ENCODE results near the gene EXOC4. TPM values are rescaled to one million over a fixed set of nuclear protein-coding genes. Genes with fewer than 3 reads are reported as not detected.
"Not testable (repeated sequence)": the region's sequence is repeated elsewhere in the genome, so short reads cannot be mapped to it uniquely, and the experiment has no call there.

EXOC4 gene
- total RNA-seq, 3 donors from 2014 or later, result 23.9 to 30.4 (median 26.0) TPM

- no peaks in the 10 kb centered on the region for H3K9me3 Mint-ChIP-seq
These were observed 361.4 kb downstream of the EXOC4 start for GRCh38 chr7:133614251-133614650.

DNA sequence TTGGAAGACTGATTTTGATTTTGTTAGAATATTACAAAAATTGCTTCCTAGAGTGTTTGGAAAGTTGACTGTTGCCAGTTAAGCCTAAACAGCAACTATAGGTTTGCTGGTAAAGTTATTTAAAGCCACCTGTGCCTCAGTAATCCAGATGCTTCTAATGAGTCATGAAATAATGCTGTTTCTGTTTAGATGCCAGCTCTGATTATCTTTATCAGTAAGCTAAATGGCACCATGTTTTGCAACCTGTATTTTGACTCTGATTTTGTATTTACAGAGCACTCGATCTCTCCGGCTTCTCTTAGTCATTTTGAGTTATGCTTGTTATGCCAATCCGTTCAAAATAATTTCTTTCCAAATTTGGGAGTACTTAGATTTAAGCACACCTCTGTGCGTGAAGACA, 366.1 kb downstream of the EXOC4 start:
- H3K27me3 Mint-ChIP-seq (ENCODE audit: low read depth), result no peaks in the 10 kb centered on the region
- H3K36me3 Mint-ChIP-seq (ENCODE audit: insufficient read depth), result peaks cover 12% of the 10 kb centered on the region

More at GRCh38 chr7:133614251-133614650, 361.4 kb downstream of the EXOC4 start:
- Mint-ChIP-seq H3K27me3 (ENCODE audit: low read depth) (no peaks in the 10 kb centered on the region), H3K4me1 (ENCODE audit: low read depth) (no peaks in the 10 kb centered on the region), H3K36me3 (ENCODE audit: insufficient read depth) (peaks cover 16% of the 10 kb centered on the region), H3K4me3 (no peak overlapping the region)
- DNase-seq (no peak), ATAC-seq (no peak)

GRCh38 chr7:133619491-133619890, 366.6 kb downstream of the EXOC4 start:
- Mint-ChIP-seq H3K4me1 (ENCODE audit: low read depth) (no peaks in the 10 kb centered on the region), H3K4me3 (no peak overlapping the region), H3K36me3 (ENCODE audit: insufficient read depth) (peaks cover 12% of the 10 kb centered on the region), H3K27me3 (ENCODE audit: low read depth) (no peaks in the 10 kb centered on the region), H3K9me3 (no peaks in the 10 kb centered on the region)
- no peak for ATAC-seq
- DNase-seq, result no peak

More for the DNA sequence above, 366.1 kb downstream of the EXOC4 start:
- Mint-ChIP-seq H3K4me3 (no peak overlapping the region), H3K9me3 (no peaks in the 10 kb centered on the region), H3K4me1 (ENCODE audit: low read depth) (no peaks in the 10 kb centered on the region)
- DNase-seq (no peak), ATAC-seq (no peak)

- no peaks in the 10 kb centered on the region for H3K9me3 Mint-ChIP-seq
- DNase-seq, result no peak
- no peaks in the 10 kb centered on the region for H3K27me3 Mint-ChIP-seq (ENCODE audit: low read depth)
- H3K4me1 Mint-ChIP-seq (ENCODE audit: low read depth), result no peaks in the 10 kb centered on the region
- no peak overlapping the region for H3K4me3 Mint-ChIP-seq
- peaks cover 22% of the 10 kb centered on the region for H3K36me3 Mint-ChIP-seq (ENCODE audit: insufficient read depth)
- ATAC-seq, result no peak
These were observed 370.8 kb downstream of the EXOC4 start for GRCh38 chr7:133623721-133624120.

- no peaks in the 10 kb centered on the region for H3K4me1 Mint-ChIP-seq (ENCODE audit: low read depth)
- H3K4me3 Mint-ChIP-seq, result no peak overlapping the region
- no peaks in the 10 kb centered on the region for H3K9me3 Mint-ChIP-seq
- no peak for ATAC-seq
- no peaks in the 10 kb centered on the region for H3K27me3 Mint-ChIP-seq (ENCODE audit: low read depth)
- DNase-seq, result no peak
- peaks cover 24% of the 10 kb centered on the region for H3K36me3 Mint-ChIP-seq (ENCODE audit: insufficient read depth)
These were observed 372.2 kb downstream of the EXOC4 start for GRCh38 chr7:133625046-133625445.

- Mint-ChIP-seq H3K9me3 (peaks cover 3% of the 10 kb centered on the region), H3K4me3 (no peak overlapping the region), H3K36me3 (ENCODE audit: insufficient read depth) (peaks cover 39% of the 10 kb centered on the region), H3K4me1 (ENCODE audit: low read depth) (no peaks in the 10 kb centered on the region), H3K27me3 (ENCODE audit: low read depth) (no peaks in the 10 kb centered on the region)
- ATAC-seq (no peak), DNase-seq (no peak)
These were observed 376.8 kb downstream of the EXOC4 start for GRCh38 chr7:133629701-133630100.

DNA sequence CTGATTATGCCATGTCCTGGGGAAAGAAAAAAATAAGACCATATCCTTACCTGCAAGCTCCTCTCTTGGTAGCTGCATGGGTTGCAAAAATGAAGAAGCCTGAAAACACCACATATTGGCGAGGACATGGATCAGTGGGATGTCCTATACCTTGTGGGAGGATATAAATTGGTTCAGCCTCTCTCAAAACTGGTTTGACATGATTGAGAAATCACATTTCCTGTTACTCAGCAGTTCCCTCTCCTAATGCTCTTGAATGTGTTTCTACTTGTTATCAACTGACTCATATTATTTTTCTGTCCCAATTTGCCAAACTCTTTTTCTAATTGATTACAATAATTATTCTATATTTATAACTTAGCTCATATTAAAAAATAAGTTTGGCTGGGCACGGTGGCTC, 380.2 kb downstream of the EXOC4 start:
- no peak for DNase-seq
- no peak overlapping the region for H3K4me3 Mint-ChIP-seq

GRCh38 chr7:133635541-133635940, 382.7 kb downstream of the EXOC4 start:
- Mint-ChIP-seq H3K9me3 (no peaks in the 10 kb centered on the region), H3K4me3 (no peak overlapping the region), H3K4me1 (ENCODE audit: low read depth) (no peaks in the 10 kb centered on the region), H3K36me3 (ENCODE audit: insufficient read depth) (peaks cover 24% of the 10 kb centered on the region), H3K27me3 (ENCODE audit: low read depth) (no peaks in the 10 kb centered on the region)
- no peak for ATAC-seq
- no peak for DNase-seq

More for the DNA sequence above, 380.2 kb downstream of the EXOC4 start:
- no peaks in the 10 kb centered on the region for H3K4me1 Mint-ChIP-seq (ENCODE audit: low read depth)
- peaks cover 38% of the 10 kb centered on the region for H3K36me3 Mint-ChIP-seq (ENCODE audit: insufficient read depth)
- H3K9me3 Mint-ChIP-seq, result peaks cover 3% of the 10 kb centered on the region
- no peak for ATAC-seq
- no peaks in the 10 kb centered on the region for H3K27me3 Mint-ChIP-seq (ENCODE audit: low read depth)

DNA sequence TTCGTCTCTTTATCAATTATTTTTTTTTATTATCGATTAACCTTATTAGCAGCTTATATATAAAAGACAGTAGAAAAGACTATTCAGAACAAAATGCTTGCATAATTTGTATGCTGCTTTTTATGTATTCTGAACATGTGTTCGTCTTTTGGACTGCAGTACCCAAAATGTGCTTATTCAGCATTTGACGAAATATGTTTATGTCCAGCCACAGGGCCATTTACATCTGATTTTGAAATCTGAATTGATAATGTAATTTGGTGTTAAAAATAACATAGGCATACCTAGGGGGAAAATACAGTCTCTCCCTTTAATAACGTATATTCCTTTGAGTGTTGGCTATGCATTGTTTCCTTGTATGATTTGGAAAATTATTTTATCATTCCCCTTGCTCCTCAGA, 386.0 kb downstream of the EXOC4 start:
- Mint-ChIP-seq H3K4me1 (ENCODE audit: low read depth) (no peaks in the 10 kb centered on the region), H3K9me3 (peaks cover 10% of the 10 kb centered on the region), H3K4me3 (no peak overlapping the region), H3K27me3 (ENCODE audit: low read depth) (no peaks in the 10 kb centered on the region), H3K36me3 (ENCODE audit: insufficient read depth) (peaks cover 29% of the 10 kb centered on the region)
- DNase-seq (no peak), ATAC-seq (no peak)

- peaks cover 29% of the 10 kb centered on the region for H3K36me3 Mint-ChIP-seq (ENCODE audit: insufficient read depth)
- no peak overlapping the region for H3K4me3 Mint-ChIP-seq
- H3K9me3 Mint-ChIP-seq, result peaks cover 10% of the 10 kb centered on the region
- ATAC-seq, result no peak
- no peak for DNase-seq
- no peaks in the 10 kb centered on the region for H3K4me1 Mint-ChIP-seq (ENCODE audit: low read depth)
- no peaks in the 10 kb centered on the region for H3K27me3 Mint-ChIP-seq (ENCODE audit: low read depth)
These were observed 388.6 kb downstream of the EXOC4 start for GRCh38 chr7:133641436-133641835.

- Mint-ChIP-seq H3K4me3 (no peak overlapping the region), H3K36me3 (ENCODE audit: insufficient read depth) (peaks cover 29% of the 10 kb centered on the region), H3K4me1 (ENCODE audit: low read depth) (no peaks in the 10 kb centered on the region), H3K9me3 (peaks cover 10% of the 10 kb centered on the region), H3K27me3 (ENCODE audit: low read depth) (no peaks in the 10 kb centered on the region)
- ATAC-seq (no peak), DNase-seq (no peak)
These were observed 390.0 kb downstream of the EXOC4 start for GRCh38 chr7:133642907-133643306.

- DNase-seq; H3K4me3 Mint-ChIP-seq; ATAC-seq; H3K27me3 Mint-ChIP-seq (ENCODE audit: low read depth); H3K9me3 Mint-ChIP-seq; H3K4me1 Mint-ChIP-seq (ENCODE audit: low read depth): not testable (repeated sequence)
- peaks cover 29% of the 10 kb centered on the region for H3K36me3 Mint-ChIP-seq (ENCODE audit: insufficient read depth)
These were observed 390.8 kb downstream of the EXOC4 start for GRCh38 chr7:133643652-133644051.

- Mint-ChIP-seq H3K4me1 (ENCODE audit: low read depth) (no peaks in the 10 kb centered on the region), H3K9me3 (peaks cover 10% of the 10 kb centered on the region), H3K36me3 (ENCODE audit: insufficient read depth) (peaks cover 27% of the 10 kb centered on the region), H3K4me3 (no peak overlapping the region), H3K27me3 (ENCODE audit: low read depth) (no peaks in the 10 kb centered on the region)
- no peak for DNase-seq
- ATAC-seq, result no peak
These were observed 393.1 kb downstream of the EXOC4 start for GRCh38 chr7:133645884-133646391.

GRCh38 chr7:133646472-133647315, 393.8 kb downstream of the EXOC4 start:
- Mint-ChIP-seq H3K4me1 (ENCODE audit: low read depth) (no peaks in the 10 kb centered on the region), H3K4me3 (no peak overlapping the region), H3K27me3 (ENCODE audit: low read depth) (no peaks in the 10 kb centered on the region), H3K9me3 (peaks cover 10% of the 10 kb centered on the region), H3K36me3 (ENCODE audit: insufficient read depth) (peaks cover 24% of the 10 kb centered on the region)
- DNase-seq (no peak), ATAC-seq (no peak)

- H3K27me3 Mint-ChIP-seq (ENCODE audit: low read depth), result no peaks in the 10 kb centered on the region
- H3K4me3 Mint-ChIP-seq, result no peak overlapping the region
- no peak for DNase-seq
- no peak for ATAC-seq
- no peaks in the 10 kb centered on the region for H3K9me3 Mint-ChIP-seq
- no peaks in the 10 kb centered on the region for H3K4me1 Mint-ChIP-seq (ENCODE audit: low read depth)
- peaks cover 5% of the 10 kb centered on the region for H3K36me3 Mint-ChIP-seq (ENCODE audit: insufficient read depth)
These were observed 396.7 kb downstream of the EXOC4 start for GRCh38 chr7:133649593-133649992.

Data from activated T-cell treated with anti-CD3 and anti-CD28 coated beads, Interleukin-2, amount 50 U/mL, for 4 hours (primary cell).